Measurements from ENCODE around the gene IRF2. TPM values are rescaled to one million over a fixed set of nuclear protein-coding genes. Genes with fewer than 3 reads are reported as not detected.

IRF2 gene
- polyA plus RNA-seq, 1 donor from 2014 or later: 105 TPM

GRCh38 chr4:184359888-184360287 is 114.5 kb downstream of the IRF2 start:
- no peak overlapping the region for H3K4me3 Mint-ChIP-seq
- peaks cover 0 to 10% (median 8%) of the 10 kb centered on the region in 3 donors for H3K4me1 Mint-ChIP-seq
- peaks cover 3% of the 10 kb centered on the region for H3K36me3 Mint-ChIP-seq
- H3K27me3 Mint-ChIP-seq: no peaks in the 10 kb centered on the region
- H3K27ac Mint-ChIP-seq: no peak overlapping the region
- peaks cover 1 to 8% (median 5%) of the 10 kb centered on the region in 3 donors for H3K9me3 Mint-ChIP-seq

GRCh38 chr4:184358521-184359232 is 115.7 kb downstream of the IRF2 start:
- H3K27me3 Mint-ChIP-seq: no peaks in the 10 kb centered on the region
- H3K36me3 Mint-ChIP-seq: peaks cover 3% of the 10 kb centered on the region
- no peak overlapping the region for H3K4me3 Mint-ChIP-seq
- peaks cover under 1 to 12% (median 8%) of the 10 kb centered on the region in 3 donors for H3K4me1 Mint-ChIP-seq
- no peak overlapping the region for H3K27ac Mint-ChIP-seq
- peaks cover 1 to 8% (median 5%) of the 10 kb centered on the region in 3 donors for H3K9me3 Mint-ChIP-seq

- H3K27ac Mint-ChIP-seq: no peak overlapping the region
- H3K4me3 Mint-ChIP-seq: no peak overlapping the region
- peaks cover 3% of the 10 kb centered on the region for H3K36me3 Mint-ChIP-seq
- H3K9me3 Mint-ChIP-seq: peaks cover 1 to 8% (median 5%) of the 10 kb centered on the region in 3 donors
- H3K27me3 Mint-ChIP-seq: peaks cover 5% of the 10 kb centered on the region
- peaks cover 10 to 20% (median 16%) of the 10 kb centered on the region in 3 donors for H3K4me1 Mint-ChIP-seq
Measured at GRCh38 chr4:184357772-184358171, 116.6 kb downstream of the IRF2 start.

GRCh38 chr4:184357165-184357564 is 117.2 kb downstream of the IRF2 start:
- Mint-ChIP-seq H3K4me3 (no peak overlapping the region), H3K27ac (no peak overlapping the region), H3K4me1 (peaks cover 15 to 20% (median 18%) of the 10 kb centered on the region in 3 donors), H3K9me3 (peaks cover 1 to 8% (median 5%) of the 10 kb centered on the region in 3 donors), H3K27me3 (peaks cover 9% of the 10 kb centered on the region), H3K36me3 (peaks cover 3% of the 10 kb centered on the region)

- peaks cover 1 to 8% (median 5%) of the 10 kb centered on the region in 3 donors for H3K9me3 Mint-ChIP-seq
- no peak overlapping the region for H3K27ac Mint-ChIP-seq
- H3K36me3 Mint-ChIP-seq: peaks cover 3% of the 10 kb centered on the region
- peaks cover 12% of the 10 kb centered on the region for H3K27me3 Mint-ChIP-seq
- no peak overlapping the region for H3K4me3 Mint-ChIP-seq
- peaks cover 15 to 20% (median 20%) of the 10 kb centered on the region in 3 donors for H3K4me1 Mint-ChIP-seq
Measured at GRCh38 chr4:184356366-184356765, 118.0 kb downstream of the IRF2 start.

- Mint-ChIP-seq H3K27me3 (peaks cover 12% of the 10 kb centered on the region), H3K4me3 (no peak overlapping the region), H3K27ac (no peak overlapping the region), H3K9me3 (peaks cover 1 to 8% (median 5%) of the 10 kb centered on the region in 3 donors), H3K4me1 (peaks cover 15 to 20% (median 20%) of the 10 kb centered on the region in 3 donors), H3K36me3 (peaks cover 3% of the 10 kb centered on the region)
Measured at GRCh38 chr4:184355857-184356256, 118.5 kb downstream of the IRF2 start.

- Mint-ChIP-seq H3K27me3 (peaks cover 12% of the 10 kb centered on the region), H3K4me3 (peak overlapping the region in 1 of 4 donors; percentile 17), H3K9me3 (peaks cover 1 to 8% (median 5%) of the 10 kb centered on the region in 3 donors), H3K4me1 (peaks cover 15 to 20% (median 20%) of the 10 kb centered on the region in 3 donors), H3K36me3 (peaks cover 3% of the 10 kb centered on the region), H3K27ac (no peak overlapping the region)
Measured at GRCh38 chr4:184355111-184355604, 119.2 kb downstream of the IRF2 start.

GRCh38 chr4:184352891-184353290 is 121.5 kb downstream of the IRF2 start:
- no peaks in the 10 kb centered on the region for H3K36me3 Mint-ChIP-seq
- peaks cover 16% of the 10 kb centered on the region for H3K27me3 Mint-ChIP-seq
- H3K4me3 Mint-ChIP-seq: peak overlapping the region in 1 of 4 donors; percentile 69
- H3K27ac Mint-ChIP-seq: no peak overlapping the region
- H3K9me3 Mint-ChIP-seq: peaks cover under 1 to 5% (median 4%) of the 10 kb centered on the region in 3 donors
- peaks cover 30 to 39% (median 34%) of the 10 kb centered on the region in 3 donors for H3K4me1 Mint-ChIP-seq

- Mint-ChIP-seq H3K4me1 (peaks cover 40 to 46% (median 42%) of the 10 kb centered on the region in 3 donors), H3K27ac (no peak overlapping the region), H3K27me3 (peaks cover 16% of the 10 kb centered on the region)
Measured at GRCh38 chr4:184351560-184352451, 122.5 kb downstream of the IRF2 start.

GRCh38 chr4:184350964-184351363 is 123.4 kb downstream of the IRF2 start:
- Mint-ChIP-seq H3K27ac (no peak overlapping the region), H3K4me3 (no peak overlapping the region), H3K36me3 (no peaks in the 10 kb centered on the region), H3K9me3 (no peaks in the 10 kb centered on the region), H3K27me3 (peaks cover 16% of the 10 kb centered on the region), H3K4me1 (peaks cover 45 to 49% (median 49%) of the 10 kb centered on the region in 3 donors)

More at GRCh38 chr4:184351560-184352451, 122.5 kb downstream of the IRF2 start:
- Mint-ChIP-seq H3K9me3 (peaks cover 0 to 2% (median 0%) of the 10 kb centered on the region in 3 donors), H3K4me3 (peak overlapping the region in 1 of 4 donors; percentile 4), H3K36me3 (no peaks in the 10 kb centered on the region)

- Mint-ChIP-seq H3K27ac (no peak overlapping the region), H3K9me3 (no peaks in the 10 kb centered on the region), H3K27me3 (peaks cover 16% of the 10 kb centered on the region), H3K36me3 (no peaks in the 10 kb centered on the region), H3K4me3 (no peak overlapping the region), H3K4me1 (peaks cover 49 to 53% (median 51%) of the 10 kb centered on the region in 3 donors)
Measured at GRCh38 chr4:184350213-184350817, 124.0 kb downstream of the IRF2 start.

- Mint-ChIP-seq H3K36me3 (no peaks in the 10 kb centered on the region), H3K27ac (no peak overlapping the region), H3K4me1 (peaks cover 55 to 60% (median 55%) of the 10 kb centered on the region in 3 donors), H3K4me3 (no peak overlapping the region), H3K27me3 (peaks cover 16% of the 10 kb centered on the region), H3K9me3 (no peaks in the 10 kb centered on the region)
Measured at GRCh38 chr4:184349283-184350039, 124.9 kb downstream of the IRF2 start.

GRCh38 chr4:184348311-184349233 is 125.8 kb downstream of the IRF2 start:
- Mint-ChIP-seq H3K36me3 (no peaks in the 10 kb centered on the region), H3K27ac (peak overlapping the region in 2 of 3 donors; percentile 17 to 46), H3K27me3 (peaks cover 16% of the 10 kb centered on the region), H3K4me1 (peaks cover 58 to 67% (median 59%) of the 10 kb centered on the region in 3 donors), H3K4me3 (peak overlapping the region; percentile 65 to 96 (median 89)), H3K9me3 (no peaks in the 10 kb centered on the region)

Data from IgD-negative memory B cell (primary cell).